ENCODE measurements around the gene CCNT2.
"Not testable (repeated sequence)": the region's sequence is repeated elsewhere in the genome, so short reads cannot be mapped to it uniquely, and the experiment has no call there.

CCNT2 gene

DNA sequence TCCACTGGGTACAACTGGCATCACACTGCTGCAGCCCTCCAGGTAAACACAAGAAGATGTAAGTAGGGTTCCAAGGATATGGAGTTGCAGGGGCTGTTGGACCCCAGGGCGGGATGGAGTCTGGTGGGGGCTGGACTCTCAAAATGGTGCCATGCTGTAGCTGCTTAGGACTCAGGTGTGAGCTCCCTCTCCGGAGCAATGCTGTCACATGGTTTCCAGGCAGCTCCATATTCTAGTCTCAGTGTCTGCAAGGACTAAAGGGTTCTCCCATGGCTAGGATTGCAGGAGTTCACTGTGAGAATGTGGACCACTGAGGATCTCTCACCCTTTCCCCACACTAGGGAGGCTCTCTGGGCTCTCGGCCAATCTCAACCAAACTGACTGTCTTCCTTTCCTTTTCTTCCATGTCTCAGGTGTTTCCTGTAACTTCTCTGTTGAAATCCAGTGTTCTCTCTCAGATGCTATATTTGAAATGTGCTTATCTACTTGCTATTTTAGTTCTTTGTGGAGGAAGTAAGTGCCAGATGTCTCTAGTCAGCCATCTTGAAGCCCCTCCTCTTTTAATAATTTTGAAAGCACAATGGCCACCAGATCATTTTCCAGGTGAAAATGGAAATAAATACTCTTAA lies 57.6 kb downstream of the CCNT2 start:
- no peak for DNase-seq

DNA sequence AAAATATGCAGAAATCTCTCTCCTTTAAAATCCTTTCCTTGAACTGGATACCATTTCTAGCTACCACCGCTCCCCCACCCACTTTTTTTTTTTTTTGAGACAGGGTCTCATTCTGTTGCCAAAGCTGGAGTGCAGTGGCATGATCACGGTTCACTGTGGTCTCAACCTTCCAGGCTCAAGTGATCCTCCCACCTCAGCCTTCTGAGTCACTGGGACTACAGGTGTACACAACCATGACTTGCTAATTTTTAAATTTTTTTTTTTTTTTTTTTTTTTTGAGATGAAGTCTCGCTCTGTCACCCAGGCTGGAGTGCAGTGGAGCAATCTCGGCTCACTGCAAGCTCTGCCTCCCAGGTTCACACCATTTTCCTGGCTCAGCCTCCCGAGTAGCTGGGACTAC lies 58.5 kb downstream of the CCNT2 start:
- DNase-seq: not testable (repeated sequence)

DNA sequence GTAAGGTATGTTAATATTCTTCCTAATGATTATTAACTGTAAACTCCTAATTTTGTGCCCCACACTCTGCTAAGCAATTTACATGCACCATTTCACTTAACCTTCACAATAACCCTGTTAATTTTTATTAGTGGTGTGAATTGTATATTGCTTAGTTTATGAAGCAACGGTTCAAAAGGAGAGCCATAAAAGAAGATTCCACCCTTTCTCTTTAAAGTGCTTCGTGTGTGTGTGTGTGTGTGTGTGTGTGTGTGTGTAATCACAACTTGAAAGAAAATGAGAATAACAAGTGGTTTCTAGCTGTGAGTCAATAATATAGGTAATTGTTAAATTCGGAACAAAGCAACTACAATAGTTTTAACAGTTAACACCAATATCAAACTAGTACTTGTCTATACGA lies 60.6 kb downstream of the CCNT2 start:
- DNase-seq: no peak

DNA sequence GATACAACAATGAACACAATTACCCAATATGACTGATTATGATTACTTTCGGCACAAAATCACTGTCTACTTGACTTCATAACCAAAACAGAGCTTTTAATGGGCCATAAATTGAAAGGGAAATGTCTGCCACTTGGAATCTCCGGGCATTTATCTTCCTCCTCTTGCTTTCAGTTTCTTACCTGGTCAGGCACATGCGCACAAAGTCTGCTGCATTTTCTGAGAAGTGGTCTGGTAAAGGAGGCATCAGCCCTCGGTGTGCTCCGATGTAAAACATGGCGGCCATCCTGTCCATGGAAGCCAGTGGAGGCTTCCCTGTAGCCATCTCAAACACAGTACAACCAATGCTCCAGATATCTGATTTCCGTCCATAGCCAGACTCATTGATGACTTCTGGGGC lies 62.0 kb downstream of the CCNT2 start:
- no peak for DNase-seq

DNA sequence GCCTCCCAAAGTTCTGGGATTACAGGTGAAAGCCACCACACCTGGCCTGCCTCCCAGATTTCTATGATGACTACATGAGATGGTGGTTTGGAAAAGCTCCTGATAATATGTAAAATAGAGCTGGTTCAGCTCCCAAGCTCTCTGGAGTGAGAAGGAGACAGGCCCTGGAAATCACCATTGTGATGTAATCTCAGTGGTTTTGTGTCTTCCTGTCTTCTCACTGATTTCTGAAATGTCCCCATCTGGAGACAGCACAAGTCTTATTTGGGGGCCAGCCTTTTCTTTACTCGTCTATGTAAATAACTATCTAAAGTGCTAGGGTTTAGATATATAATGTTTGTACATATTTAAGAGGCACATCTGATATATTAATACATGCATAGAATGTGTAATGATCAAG lies 64.0 kb downstream of the CCNT2 start:
- no peak for DNase-seq

DNA sequence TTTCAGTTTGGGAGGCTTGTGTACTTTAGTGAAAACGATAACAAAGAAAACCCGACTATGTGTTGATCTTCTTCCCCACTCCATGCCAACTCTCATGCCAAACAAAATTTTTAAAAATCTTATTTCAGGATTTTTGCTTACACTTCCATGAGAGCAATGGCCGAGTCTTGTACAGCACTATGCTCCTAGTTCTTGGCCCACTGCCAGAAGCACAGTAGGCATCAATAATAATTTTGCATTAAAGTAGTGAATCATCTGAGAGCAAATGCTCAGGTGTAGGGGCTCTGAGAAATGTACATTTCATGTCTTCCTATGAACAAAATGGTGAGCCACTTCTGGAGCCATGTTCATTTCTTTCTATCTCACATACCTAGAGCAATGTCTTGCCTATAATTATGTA lies 66.4 kb downstream of the CCNT2 start:
- no peak for DNase-seq

DNA sequence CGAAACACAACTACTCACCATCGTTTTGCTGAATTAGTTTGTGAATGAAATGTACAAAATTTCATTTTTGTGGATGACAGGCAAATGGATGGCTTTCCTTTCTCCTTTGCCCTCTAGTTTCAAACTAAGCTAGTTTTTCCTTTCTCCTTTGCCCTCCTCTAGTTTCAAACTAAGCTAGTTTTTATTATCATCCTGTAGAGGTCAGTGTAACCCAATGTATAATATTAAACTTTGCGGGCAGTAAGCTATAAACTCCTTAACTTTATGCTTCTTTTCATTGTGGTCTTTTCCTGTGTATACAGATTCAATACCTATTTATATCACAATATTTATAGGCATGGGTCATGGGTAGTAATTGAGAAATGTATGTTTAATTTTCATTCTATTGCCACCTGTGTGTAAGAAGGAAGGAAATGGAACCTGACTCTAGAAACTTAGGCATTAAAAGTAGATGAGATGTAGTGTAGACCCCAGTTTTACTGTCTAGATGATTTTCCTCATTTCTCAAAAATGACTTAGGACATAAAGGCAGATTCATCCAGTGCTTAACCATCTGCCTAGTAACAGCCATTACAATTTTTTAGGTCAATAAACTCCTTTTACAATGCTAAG lies 70.5 kb downstream of the CCNT2 start:
- DNase-seq: peak; percentile 13

DNA sequence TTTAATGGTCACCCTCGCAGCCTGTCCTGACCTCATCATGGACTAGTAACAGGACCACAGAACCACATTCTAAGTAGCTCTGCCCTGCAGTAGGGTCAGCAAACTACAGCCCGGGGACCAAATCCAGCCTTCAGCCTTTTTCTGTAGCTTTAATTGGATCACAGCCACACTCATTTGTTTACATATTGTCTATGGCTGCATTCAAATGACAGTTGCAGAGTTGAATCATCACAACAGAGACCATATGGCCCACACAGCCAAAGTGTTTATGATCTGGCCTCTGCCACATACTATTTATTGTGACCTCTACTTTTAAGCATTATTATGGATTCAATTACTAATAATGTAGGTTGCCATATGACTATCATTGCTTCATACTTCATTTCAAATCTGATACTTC lies 80.9 kb downstream of the CCNT2 start:
- DNase-seq: no peak

DNA sequence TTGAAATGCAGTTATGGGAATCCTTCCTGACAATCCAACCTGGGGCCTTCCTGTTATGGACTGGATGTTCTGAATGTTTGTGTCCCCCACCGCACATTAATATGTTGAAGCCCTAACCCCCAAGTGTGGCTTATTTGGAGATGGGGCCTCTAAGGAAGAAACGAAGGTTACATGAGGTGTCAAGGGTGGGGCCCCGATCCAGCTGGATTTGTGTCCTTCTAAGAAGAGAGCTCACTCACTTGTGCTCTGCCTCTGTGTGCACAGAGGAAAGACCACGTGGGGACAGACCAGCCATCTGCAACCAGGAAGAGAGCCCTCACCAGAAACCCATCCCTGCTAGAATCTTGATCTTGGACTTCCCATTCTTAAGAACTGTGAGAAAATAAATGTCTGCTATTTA lies 84.2 kb downstream of the CCNT2 start:
- no peak for DNase-seq

DNA sequence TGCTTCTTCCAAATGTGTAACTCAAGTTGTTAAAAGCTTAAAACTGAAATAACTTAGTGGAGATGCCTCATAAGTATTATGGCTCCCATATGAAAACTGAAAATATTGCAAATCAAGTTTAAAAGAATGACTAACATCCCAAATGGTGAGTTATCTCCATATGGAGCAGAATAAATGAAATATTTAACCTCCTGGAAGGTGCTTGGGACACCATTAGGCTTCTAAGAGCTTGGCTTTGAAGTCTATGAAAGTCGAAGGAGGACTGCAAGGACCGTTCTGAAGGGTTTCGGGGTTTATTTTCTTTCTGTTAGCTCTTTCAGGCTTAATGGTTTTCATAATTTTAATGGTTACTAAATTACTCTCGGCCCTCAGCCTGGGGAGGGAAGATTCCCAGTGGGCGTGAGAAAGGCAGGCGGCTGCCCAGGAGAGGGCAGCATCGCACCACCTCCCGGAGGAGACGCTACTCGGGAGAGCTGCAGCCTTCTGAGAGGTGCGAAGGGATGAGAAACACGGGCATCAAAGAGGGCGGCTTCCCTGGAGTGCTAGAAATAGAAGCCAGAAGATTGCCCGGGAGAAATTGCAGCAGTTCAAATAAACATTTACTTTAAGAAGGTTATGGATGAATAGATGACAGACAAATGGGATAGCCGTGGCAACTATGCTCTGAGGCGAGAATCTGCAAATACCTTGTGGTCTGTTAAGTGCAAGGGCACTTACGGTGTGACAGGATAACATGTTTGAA lies 85.6 kb downstream of the CCNT2 start:
- DNase-seq: peak; percentile 19

DNA sequence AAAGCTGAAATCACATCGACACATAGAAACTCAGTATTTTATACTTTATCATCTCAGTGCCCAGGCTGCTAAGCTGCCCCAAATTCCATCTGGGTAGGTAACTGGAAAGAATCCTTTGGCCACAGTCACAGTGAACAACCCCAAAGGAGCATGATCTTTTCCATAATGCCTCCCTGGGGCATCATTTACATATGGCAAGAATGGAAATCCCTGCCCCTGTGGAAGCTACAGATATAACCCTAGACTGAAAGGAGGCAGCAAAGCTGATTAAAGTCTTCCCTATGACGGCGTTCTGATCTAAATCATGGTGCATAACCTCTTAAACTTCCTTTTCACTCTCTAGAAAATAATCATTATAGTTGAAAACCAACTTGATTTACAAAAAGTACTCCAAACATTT lies 87.1 kb downstream of the CCNT2 start:
- no peak for DNase-seq

Measured in amniotic stem cell (primary cell).